ENCODE results near the gene ORAI1.
"Not testable (repeated sequence)": the region's sequence is repeated elsewhere in the genome, so short reads cannot be mapped to it uniquely, and the experiment has no call there.

Gene ORAI1

DNA sequence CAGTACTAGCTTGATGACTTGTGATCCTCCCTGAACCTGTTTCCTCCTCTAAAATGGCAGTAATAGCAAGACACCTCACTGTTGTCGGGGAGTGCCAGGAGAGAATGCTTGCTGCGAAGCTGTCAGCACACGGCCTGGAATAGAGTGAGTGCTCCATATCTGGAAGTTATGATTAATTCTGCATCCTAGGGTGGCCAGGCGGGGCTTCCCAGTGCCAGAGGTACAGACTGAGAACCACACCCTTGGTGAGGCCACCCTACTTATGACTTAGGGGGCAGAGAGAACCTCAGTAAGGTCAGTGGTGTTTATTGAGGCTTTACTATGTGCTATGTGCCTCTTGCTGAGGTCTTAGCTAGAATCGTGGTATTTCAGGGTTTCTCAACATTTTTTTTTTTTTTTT, 23.0 kb downstream of the ORAI1 start:
- DNase-seq (no peak), ATAC-seq (peak; percentile 21)

DNA sequence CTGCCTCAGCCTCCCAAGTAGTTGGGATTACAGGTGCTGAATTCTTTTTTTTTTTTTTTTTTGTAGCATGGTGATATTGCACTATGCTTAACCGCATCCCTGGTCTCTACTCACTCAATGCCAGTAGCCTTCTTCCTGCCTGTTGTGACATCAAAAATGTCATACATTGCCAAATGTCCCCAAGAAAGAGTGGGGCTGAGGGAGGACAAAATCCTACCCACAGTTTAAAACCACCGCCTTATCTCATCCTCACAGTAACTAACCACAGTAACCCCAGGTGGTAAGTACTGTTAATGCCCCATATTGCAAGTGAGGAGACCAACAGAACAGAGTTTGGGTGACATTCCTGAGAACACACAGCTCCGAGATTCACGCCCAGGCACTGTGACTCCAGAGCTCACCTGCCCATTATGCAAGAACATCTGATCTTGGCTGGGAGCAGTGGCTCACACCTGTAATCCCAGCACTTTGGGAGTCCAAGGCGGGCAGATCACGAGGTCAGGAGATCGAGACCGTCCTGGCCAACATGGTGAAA, 23.6 kb downstream of the ORAI1 start:
- DNase-seq = no peak
- ATAC-seq = peak; percentile 66

DNA sequence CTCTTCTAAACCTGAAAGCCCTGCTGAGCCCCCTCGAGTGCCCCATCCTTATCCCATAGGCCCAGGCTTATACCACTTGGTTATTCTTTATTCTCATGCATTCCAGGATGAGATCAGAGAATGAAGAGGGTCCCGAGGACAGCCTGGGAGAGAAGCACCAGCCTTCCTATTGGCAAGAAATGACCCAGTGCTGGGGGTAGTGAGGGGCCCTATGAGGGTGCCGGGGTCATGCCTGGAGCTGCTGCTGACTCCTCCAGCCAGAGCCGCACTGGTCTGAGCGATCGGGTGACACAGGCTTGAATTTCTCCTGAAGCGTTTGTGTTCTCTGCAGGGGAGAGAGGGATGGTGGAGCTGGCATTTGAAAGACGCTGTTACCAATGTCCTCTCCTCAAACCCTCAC, 25.0 kb downstream of the ORAI1 start:
- DNase-seq = no peak
- ATAC-seq = no peak

DNA sequence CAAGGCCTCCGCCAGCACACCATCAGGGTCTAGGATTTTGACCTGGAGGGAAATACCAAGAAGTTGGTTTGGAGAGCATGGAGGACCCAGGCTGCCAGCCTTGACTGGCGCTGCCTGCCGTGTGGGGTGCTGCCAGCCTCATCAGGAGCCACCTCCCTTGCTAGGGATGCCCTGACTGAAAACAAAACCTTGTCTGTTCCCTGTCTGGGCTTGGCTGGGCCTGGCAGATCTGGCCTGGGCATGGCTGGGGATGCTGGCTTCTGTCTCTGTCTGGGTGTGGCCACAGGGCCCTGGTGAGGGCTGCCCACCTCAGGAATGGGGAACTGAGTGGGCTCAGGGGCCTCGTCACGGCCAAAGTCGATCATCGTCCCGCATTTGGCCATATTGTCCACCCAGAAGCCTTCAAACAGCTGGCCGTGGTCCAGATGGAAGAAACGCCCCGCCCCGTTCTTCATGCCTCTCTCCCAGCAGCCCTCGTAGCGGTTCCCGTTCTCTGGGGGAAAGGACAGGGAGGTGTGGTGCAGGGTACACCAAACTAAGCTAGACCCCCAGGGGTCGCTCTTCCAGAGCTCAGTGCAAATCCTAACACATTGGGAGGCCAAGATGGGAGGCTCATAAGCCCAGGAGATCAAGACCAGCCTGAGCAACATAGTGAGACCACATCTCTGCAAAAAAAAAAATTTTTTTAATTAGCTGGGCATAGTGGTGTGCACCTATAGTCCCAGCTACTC, 26.6 kb downstream of the ORAI1 start:
- DNase-seq (no peak), ATAC-seq (no peak)

DNA sequence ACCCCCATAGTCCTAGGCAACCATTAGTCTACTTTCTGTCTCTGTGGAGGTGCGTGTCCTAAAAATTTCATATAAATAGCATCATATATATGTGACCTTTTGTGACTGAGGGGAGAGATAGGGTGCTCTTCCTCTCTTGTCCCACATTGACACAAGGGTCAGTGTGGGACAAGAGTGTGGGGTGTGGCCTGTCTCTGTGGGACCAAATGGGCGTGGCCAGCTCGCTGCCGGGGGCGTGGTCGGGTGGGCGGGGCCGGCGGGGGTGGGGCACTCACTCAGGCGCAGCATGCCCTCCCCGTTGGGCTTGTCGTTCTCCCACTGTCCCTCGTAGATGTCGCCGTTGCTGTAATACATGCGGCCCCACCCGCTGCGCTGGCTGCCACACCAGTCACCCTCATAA, 27.7 kb downstream of the ORAI1 start:
- ATAC-seq (peak; percentile 5), DNase-seq (peak; percentile 37)

DNA sequence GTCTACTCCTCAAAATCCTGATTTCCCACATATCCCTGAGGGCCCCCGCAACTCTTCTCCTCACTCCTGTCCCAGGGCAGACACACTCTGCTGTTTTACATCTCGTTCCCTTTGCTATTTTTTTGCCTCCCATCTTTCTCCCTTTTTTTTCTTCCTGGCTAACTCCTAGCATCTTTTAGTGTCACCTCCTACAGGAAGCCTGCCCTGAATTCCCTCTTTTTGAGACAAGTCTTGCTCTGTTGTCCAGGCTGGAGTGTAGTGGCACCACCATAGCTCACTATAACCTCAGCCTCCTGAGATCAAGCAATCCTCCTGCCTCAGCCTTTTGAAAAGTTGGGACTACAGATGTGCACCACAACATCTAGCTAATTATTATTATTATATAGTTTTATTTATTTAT, 29.8 kb downstream of the ORAI1 start:
- ATAC-seq (no peak), DNase-seq (no peak)

DNA sequence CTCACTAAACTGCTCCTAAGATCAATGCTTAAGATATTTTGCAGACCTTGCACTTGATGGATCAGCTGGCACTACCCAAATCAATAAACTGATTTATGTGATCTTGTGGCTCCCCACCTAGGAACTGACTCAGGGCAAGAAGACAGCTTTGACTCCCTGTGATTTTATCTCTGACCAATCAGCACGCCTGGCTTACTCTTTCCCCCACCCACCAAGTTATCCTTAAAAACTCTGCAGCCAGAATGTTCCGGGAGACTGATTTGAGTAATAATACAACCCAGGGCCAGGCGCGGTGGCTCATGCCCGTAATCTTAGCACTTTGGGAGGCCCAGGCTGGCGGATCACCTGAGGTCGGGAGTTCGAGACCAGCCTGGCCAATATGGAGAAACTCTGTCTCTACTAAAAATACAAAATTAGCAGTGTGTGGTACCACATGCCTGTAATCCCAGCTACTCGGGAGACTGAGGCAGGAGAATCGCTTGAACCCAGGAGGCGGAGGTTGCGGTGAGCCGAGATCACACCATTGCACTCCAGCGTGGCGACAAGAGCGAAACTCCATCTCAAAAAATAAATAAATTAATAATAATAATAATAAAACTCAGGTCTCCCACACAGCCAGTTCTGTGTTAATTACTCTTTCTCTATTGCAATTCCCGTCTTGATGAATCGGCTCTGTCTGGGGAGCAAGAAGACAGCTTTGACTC, 31.1 kb downstream of the ORAI1 start:
- DNase-seq (peak; percentile 27), ATAC-seq (no peak)

DNA sequence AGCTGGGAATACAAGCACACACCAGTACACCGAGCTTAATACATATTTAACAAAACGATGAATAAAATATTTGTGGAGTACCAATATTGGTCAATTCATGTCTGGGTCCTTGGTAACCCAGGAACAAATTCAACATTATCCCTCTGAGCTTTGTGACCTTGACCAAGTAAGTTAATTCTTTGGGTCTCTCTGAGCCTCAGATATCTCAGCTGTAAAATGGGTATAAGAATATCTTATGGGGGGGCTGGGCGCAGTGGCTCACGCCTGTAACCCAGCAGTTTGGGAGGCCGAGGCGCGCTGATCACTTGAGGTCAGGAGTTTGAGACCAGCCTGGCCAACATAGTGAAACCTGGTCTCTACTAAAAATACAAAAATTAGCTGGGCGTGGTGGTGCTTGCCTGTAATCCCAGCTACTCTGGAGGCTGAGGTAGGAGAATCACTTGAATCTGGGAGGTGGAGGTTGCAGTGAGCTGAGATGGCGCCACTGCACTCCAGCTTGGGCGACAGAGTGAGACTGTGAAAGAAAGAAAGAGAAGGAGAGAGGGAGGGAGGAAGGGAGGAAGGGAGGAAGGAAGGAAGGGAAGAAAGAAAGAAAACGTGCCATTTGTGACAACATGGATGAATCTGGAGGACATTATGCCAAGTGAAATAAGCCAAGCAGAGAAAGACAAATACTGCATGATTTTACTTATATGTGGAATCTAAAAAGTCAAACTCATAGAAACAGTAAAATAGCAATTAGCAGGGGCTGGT, 35.2 kb downstream of the ORAI1 start:
- ATAC-seq, DNase-seq: not testable (repeated sequence)

DNA sequence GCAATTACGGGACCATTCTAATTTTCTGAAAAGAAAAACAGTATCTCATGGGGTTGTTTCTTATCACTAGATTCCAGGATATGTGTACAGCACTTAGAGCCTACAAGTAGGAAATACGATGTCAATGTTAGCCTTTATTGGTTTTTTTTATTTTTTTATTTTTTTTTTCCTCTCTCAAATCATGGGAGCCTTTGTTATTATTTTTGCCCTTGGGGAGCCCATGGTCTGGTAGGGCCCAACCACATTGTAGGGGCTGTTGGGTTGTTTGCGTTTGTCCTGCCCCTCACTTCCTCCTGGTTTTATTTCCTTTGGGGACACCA, 37.2 kb downstream of the ORAI1 start:
- no peak for ATAC-seq

DNA sequence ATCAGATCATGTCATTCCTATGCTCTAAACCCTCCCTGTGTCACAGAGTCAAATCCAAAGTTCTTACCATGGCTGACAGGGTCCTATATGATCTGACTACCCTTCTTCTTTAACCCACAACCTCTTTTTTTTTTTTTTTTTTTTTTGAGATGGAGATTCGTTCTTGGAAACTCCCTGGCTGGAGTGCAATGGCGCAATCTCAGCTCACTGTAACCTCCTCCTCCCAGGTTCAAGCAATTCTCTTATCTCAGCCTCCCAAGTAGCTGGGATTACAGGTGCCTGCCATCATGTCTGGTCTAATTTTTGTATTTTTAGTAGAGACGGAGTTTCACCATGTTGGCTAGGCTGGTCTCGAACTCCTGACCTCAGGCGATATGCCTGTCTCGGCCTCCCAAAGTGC, 40.5 kb downstream of the ORAI1 start:
- not testable (repeated sequence) for ATAC-seq, DNase-seq

More for the DNA sequence above, 37.2 kb downstream of the ORAI1 start:
- no peak for DNase-seq

DNA sequence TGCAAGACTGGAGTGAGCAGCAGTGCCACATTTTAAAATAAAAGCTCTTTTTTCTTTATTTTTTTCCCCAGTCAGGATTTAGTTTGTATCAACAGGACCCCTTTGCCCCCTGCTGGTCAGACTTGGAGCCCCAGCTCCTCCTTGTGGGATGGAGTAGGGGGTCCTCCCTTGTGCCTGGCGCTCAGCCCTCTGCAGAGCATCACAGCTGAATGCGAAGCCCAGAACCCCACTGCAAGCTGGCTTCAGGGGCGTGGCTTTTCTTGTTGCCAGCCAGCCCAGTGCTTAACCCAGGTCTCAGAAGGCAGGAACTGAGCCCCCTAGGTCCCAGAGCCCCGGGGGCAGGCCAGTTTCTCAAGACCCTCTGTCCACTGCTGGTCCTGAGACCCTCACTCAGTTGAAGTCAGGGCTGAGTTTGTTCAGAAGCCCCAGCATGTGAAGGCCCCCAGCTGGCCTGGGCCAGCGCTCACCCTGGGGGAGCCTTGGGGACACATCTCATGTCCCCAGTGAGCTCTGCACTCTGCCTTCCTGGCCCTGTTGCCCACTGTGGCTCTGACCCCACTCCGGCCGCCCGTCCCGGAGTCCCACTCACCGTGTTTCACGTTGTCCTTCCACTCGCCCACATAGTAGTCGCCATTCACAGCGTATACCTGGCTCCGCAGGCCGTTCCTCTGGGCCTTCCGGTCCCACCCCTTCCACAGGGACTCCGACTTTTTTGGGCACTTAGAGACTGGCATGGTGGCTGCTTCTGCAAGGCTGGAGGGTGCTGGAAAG, 42.6 kb downstream of the ORAI1 start:
- no peak for ATAC-seq
- DNase-seq = peak; percentile 74

DNA sequence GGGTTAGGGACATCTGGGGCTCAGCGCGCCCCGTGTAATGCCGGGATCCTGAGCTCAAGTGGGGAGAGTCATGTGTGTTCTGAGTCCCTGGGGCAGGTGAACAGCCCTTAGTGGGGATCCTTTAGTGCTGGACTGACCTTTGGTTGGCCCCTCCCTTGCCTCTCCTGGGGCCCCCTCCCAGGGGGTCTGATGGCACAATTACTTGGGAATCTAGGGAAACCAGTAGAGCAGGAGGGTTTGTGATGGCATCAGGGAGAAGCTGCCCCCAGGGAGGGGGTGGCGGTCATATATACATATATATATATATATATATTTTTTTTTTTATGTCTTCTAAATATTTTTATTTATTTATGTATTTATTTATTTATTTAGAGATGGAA, 43.2 kb downstream of the ORAI1 start, which contains the start of gene MORN3:
Gene MORN3 (minus strand): TSS at position 134 of the 380 bp plus-strand sequence. CDS start 171 bp downstream, outside the sequence.
- no peak for ATAC-seq

DNA sequence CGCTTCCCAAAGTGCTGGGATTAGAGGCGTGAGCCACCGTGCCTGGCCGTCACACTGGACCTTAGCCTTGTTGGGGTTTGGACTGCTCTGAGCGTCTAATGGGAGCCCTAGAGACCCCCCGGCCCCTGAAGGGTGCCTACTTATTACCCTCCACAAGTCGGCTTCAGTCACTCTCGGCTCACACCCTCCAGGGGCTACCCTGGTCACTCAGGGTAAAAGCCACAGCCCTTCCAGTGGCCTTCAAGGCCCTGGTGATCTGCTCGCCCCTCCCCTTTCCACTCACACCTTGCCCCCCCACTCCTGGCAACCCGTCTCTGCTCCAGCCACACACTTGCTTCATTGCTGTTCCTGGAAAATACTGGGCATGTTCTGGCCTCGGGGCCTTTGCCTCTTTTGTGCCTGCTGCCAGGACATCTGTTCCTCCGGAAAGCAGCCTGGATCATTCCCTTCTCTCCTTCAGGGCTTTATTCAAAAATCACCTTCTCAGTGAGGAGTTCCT, 46.7 kb downstream of the ORAI1 start:
- ATAC-seq (no peak), DNase-seq (no peak)

More for the DNA sequence above, 43.2 kb downstream of the ORAI1 start, which contains the start of gene MORN3:
- no peak for DNase-seq

DNA sequence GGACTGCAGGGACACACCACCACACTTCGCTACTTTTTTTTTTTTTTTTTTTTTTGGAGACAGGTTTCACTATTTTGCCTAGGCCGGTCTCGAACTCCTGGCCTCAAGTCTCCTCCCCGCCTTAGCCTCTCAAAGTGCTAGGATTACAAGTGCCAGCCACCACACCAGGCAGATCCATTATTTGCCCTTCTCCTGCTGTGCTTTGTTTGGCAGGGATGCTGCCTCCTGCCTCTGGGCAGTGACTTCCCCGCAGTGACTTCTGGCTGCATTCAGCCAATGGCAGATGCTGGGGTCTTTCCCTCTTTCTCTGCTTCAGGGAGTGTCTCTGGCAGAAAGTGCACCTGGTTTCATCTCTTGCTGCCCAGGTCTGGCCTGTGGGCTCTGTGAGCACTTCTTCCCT, 49.9 kb downstream of the ORAI1 start:
- ATAC-seq = no peak
- no peak for DNase-seq

DNA sequence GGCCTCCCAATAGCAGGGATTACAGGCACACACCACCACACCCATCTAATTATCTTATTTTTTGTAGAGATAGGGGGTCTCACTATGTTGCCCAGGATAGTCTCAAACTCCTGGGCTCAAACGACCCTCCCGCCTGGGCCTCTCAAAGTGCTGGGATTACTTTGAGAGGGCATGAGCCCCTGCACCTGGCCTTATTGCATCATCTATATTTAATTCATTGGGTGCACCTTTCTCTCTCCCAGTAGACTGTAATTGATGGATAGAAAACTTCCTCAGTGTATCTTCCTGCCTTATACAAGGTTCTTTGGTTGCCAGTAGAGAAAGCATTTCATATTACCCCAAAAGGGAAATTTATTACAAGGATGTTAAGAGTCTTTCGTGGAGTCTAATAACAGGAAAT, 52.0 kb downstream of the ORAI1 start:
- ATAC-seq = no peak
- no peak for DNase-seq

DNA sequence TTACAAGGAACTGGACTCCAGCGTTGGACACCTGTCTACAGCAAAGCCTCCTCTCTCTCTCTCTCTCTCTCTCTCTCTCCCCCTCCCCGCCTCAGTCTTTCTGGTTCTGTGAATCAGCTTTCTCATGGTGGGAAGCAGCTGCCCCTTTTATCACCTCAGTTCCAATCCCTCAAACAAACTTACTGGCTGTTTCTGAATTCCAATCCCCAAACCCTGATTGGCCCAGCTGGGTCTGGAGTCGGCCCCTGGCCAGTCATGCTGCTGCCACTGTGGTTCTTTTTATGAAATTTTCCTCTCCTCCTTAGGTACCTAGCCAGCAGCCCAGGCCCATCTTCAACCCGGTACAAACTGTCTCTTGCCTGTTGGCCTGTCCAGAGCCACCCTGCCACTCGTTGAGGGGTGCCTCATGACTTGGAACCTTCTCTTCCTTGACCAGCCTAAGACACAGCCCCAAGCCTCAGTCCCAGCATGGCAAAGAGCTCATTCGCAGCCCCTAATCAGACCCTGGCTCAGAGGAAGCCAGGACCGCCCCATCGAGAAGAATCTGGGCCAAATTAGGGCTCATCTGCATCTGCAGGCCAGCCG, 52.5 kb downstream of the ORAI1 start:
- no peak for DNase-seq
- ATAC-seq = no peak

DNA sequence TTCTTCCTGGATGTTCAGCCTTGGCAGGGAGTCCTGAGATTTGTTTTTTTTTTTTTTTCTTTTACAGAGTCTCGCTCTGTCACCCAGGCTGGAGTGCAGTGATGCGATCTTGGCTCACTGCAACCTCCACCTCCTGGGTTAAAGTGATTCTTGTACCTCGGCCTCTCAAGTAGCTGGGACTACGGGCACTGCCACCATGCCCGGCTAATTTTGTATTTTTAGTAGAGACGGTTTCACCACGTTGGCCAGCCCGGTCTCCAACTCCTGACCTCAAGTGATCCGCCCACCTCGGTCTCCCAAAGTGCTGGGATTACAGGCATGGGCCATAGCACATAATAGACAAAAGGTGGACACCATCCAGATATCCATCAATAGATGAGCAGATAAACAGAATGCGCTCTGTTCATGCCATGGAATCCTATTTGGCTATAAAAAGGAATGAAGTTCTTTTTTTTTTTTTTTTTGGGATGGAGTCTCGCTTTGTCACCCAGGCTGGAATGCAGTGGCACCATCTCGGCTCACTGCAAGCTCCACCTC, 53.4 kb downstream of the ORAI1 start:
- not testable (repeated sequence) for ATAC-seq, DNase-seq

DNA sequence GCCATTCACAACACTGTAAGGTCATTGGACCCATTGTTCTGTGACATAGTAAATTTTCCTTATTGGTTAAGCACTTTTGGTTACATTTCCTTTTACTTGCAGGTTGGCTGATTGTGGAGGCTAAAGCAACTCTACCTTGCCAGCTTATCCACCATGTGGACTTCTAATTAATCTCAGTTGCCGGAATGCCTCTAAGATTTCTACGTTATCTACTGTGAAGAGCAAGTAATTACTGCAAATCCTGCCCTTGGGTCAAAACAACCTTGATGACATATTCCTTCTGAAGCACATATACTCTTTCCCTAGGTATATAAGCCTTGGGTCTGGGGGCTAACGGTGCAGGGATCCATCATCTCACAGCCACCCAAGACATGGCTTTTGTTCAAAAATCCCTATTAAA, 62.6 kb downstream of the ORAI1 start:
- no peak for DNase-seq
- ATAC-seq = no peak

DNA sequence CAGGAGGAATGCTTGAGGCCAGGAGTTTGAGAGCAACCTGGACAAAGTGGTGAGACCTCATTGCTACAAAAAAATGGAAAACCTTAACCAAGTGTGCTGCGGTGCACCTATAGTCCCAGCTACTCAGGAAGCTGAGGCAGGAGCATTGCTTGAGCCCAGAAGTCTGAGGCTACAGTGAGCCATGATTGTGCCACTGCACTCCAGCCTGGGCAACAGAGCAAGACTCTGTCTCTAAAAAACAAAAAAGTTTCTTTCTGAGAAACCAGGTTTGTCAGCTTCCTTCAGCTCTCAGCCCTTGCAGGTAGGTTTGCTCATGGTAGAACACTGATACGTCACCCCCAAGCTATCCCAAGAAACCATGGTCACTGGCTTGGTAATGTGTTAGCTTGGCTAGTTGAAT, 63.1 kb downstream of the ORAI1 start:
- ATAC-seq (no peak), DNase-seq (no peak)
